GM18907 (cell line): Measurements from ENCODE around the gene IL1R1.
"Not testable (repeated sequence)": the region's sequence is repeated elsewhere in the genome, so short reads cannot be mapped to it uniquely, and the experiment has no call there.

Experiments
- ATAC-seq: cut with Tn5 transposase; IDR thresholded peaks from one replicate; pipeline ENCODE4 v1.9.1; 2021; ENCODE audit warnings: mild to moderate bottlenecking, moderate library complexity; ENCODE audit not compliant: unreplicated experiment

IL1R1 gene

DNA sequence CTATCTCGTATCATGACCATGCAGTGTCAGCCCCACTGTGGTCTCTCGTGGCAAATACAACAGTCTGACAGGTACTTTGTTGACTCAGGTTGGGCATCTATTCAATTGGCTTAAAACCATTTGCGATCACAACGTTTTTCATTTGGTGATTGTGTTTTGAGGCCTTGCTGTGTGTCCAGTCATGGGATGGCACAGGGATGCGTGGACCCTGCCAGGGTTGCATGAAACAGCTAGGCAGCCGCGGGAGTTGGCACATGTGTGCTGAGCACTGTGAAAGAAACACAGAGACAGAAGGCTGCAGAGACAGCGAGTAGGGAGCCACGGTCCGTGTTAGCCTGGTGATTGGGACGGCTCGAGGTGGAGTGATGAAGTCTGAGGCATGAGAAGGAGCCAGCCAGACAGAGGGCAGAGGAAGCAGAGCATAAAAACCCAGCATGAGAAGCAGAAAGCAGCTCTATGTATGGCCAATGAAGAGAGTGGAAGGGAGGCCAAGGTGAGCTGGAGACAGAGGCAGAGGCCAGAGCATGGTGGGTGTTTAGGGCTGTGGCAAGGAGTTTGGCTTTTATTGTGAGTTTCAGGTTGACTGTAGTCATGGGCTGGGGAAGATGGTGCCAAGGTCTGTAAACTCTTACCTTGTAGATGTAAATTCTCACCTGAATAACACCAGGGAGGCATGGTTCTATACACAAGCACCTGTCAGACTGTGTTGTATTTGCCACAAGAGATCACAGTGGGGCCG, 31.8 kb upstream of the IL1R1 start:
- ATAC-seq: no peak

DNA sequence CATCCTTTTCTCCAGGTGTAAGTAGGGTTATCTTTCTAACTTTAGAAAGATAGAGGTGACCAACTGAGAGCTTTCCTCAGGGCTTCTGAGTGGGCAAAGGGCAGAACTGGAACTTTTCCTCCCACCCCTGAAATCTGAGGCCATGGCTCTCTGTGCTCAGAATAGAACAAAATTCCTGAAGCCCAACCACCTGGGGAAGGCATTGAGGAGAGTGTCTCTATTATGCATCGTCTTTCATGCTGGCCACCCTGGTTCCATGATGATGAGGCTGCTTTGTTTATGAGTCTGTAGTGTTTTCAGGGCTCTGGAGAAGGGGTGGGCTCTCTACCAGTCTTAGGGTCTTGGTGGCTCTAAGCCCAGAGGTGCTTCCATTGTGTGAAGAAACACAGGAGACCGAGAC, 30.7 kb upstream of the IL1R1 start:
- no peak for ATAC-seq

DNA sequence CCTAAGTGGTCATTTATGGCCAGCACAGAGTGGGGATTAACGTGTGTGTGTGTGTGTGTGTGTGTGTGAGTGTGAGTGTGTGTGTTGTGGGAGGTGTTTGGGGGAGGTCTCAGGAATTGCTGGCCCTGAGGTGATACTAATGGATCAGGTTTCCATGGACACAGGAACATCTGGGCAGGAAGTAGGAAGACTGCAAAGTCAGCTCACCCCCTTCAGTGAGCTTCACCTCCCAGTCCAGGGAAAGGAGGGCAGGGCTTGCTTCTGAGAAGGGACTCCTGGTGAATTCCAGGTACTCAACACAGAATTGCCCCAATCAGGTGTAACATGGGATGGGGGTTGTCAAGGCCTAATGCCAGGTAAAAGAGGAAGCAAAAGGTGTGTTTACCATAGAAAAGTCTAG, 30.3 kb upstream of the IL1R1 start:
- ATAC-seq: no peak

DNA sequence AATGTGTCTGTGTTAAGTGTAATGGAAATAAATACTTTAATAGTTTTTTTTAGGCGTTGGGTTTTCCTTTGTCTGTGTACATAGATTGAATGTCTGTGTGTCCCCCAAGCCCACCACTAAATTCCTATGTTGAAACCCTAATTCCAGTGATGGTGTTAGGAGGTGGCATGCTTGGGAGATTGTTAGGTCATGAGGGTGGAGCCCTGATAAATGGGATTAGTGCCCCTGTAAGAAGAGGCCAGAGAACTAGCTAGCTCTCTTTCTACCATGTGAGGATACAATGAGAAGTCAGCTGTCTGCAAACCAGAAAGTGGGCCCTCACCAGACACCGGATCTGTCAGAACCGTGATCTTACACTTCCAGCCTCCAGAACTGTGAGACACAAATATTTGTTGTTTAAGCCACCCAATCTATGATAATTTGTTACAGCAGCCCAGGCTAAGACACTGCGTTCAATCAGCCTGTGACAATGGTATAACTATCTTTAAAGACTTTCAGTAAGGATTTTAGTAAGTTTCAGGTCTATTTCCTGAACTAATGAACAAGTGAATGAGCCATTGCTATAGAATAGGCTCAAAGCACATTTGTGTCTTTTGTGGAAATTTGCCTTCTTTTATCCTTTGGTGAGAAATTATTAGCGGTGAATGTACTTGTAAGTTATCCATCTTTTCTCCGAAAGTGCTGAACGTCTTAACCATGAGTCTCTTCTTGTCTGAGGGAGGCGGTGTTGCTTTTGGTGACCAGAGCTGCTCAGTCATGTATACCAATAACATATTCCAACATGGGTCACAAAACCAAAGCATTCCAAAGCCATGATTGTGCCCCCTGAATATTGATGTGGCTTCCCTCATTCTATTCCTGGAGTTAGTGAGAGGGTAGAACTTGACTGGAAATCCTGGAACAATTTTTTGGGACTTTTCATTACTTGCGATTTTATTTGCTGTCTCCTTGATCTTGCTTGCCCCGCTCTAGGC, 29.6 kb upstream of the IL1R1 start:
- no peak for ATAC-seq

DNA sequence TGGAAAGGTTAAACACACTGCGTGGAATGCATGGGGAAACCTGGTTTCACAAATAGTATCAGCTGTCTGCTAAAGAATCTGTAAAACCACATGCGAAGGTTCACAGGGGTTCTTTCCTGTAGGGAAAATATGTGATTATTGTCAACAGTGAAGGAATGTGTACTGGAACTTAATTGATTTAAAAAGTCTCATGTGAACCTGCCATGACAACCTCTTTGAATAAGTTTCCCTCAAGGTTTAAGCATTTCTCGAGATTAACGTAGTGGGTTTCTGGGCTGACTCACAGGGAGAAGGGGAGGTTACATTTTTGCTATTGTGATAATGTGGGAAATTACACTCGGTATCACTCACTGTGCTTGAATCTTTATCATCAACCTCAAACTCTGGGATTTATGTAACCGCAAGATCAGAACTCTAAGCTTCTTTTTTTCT, 28.2 kb upstream of the IL1R1 start:
- no peak for ATAC-seq

DNA sequence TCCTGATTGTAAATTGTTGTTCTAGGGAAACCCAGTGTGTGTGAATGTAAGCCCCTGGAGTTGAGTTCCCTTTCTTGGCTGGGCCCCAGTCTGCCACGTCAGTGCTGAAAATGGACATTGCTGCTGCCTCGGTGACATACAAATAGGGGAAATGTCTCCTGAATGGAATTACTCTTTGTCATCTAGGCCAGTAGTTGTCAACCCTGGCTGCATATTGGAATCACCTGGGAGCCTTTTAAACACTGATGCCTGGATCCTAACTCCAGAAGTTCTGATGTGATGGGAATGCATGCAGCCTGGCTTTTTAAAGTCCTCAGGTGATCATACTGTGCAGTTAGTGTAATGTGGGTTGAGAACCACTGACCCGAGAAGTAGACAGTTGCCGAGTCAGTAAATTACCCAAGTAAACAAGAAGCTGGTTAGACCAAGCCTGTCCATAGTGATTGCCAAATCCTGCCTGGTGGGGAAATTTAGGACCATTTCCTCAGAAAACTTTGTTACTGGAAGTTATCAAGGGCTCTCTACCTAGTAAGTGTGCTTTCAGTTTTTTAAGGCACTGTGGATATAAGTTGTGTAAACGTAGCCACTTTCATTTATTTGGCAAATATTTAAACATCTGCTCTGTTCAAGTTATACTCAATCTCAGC, 27.6 kb upstream of the IL1R1 start:
- no peak for ATAC-seq

DNA sequence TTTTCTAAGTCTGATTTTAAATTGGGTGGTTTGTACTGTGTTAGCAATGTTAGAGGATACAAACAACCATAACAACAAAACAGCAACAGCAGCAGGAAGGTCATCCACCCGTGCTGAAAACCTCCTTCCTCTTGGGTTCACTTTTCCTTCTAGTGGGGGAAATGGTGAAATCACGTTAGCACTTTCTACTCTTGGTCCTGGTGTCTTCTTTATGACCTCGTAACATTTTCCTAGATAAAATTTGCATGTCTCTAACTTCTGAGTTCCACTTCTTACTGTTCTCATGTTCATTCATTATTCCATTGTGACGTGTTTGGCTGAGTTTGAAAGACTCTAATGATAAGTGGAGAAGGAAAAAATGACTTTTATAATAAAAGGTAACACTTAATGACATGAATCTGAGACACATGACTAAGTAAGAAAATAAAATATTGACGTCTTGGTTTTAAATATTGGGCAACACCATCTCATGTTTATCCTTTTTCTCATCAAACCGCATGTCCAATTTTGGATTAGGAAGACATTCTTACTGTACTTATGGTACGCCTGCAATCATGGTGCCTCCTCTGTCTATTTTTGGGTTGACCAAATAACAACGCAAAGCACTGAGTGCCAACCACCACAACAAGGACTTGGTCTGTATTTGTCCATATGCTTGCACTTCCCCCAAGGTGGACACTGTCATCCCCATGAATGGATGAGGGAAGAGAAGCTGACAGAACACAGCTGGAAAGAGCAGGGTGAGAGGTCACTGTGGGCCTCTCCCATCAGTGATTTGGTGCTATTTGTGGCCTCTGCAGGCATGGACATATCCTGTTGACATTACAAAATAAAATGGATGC, 25.7 kb upstream of the IL1R1 start:
- ATAC-seq: no peak

DNA sequence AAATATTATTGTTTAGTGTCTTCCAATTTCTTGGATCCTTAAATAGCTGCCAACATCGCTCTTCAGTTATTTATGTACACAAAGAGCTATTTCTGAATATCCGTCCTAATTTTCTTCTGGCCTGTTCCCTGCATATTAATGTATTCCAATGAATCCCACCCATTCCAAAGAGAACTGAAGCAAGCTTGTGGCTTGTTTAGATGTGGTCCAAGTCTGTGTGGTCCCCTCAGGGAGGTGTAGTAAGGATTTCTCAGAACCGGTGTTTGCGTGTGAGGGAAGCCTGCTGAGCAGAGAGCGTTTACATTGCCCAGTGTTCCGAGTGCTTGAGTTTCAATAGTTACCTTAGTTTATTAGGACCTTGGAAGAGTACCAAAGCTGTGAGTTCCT, 25.1 kb upstream of the IL1R1 start:
- ATAC-seq: no peak

DNA sequence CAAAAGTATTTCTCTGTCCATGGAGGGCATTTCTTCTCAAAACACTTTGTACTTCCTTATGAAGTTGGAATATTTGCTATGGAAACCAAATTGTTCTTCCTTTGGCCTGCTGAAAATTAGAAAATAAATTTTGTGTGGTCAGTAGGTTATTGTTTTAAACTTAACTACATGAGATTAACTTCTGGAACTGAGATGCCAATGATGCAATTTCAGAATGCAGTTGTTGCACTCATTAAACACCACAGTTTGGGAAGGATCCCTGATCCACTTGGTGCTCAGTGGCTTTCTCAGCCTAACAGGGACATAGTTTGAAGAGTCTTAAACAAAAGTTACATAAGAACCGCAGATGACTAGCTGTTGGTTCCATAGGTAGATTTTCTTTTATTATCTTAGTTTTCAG, 23.3 kb upstream of the IL1R1 start:
- ATAC-seq: no peak

DNA sequence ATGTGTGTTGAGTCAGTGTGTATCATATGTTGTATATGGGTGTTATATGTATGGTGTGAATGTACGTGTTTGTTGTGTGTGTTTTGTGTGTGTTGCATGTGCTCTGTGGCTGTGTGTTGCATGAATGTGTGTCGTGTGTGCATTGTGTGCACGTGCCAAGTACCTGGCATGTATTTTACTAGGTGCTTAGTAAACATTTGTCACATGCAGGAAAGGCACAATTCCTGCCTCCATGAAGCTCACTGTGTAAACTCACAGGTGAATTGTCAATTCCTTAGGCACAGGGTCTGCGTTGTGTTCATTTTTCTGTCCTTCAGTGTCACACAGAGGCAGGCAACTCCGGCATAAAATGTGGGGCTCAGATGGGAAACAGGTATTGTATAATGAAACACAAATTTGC, 22.3 kb upstream of the IL1R1 start:
- ATAC-seq: no peak

DNA sequence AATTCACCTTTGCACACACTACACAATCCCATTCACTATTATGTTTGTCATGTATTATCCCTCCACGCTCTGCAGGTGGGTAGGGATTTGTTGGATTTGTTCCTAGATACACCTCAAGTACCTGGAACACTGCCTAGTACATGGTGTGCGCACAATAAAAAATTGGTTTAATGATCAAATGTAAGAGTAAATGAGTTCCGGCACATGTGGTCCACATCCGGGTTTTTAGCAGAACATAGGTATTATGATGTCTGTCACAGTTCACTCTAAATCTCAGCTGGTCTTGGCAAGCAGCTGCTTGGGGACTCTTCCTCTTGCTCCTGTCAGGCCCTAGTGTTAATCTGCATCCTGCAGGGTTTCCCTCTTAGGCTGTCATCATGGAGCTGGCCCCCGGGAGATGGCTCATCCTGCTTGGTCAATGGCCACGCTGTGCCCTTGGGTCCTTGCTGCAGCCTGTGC, 21.8 kb upstream of the IL1R1 start:
- ATAC-seq: no peak

DNA sequence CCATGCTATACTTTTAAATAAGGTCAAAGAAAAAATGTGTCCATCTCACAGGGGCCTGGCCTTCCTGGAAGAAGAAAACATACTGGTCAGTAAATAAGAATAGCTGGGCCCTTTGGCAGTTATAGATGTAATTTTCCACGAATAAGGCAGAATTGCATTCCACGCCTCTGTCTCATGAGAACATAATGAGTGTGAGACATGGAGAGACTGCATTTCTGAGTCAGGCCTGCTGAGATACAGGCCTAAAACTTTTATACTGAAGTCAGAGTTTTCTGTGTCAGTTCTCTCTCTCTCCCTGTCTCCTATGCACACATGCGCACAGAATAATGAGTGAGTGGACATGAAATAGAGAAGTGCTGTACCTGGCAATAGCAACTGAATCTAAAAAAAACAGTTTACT, 20.4 kb upstream of the IL1R1 start:
- ATAC-seq: no peak

DNA sequence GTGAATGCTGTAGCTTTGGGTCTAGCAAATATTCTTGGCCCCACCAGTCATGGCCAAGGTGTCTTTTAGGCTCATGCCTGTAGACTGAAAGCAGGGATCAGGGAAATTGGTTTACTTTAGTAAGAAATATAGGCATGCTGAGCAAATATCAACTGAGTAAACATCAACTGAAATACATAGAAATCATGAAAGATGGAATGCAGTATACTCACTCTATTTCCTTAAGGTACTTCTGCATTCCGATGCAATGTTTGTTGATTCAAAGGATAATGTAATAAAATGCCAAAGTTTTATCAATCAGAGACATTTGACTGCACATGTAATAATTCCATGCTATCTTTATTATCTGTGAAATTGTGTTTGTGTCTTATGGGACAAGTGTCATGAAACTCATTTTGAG, 19.6 kb upstream of the IL1R1 start:
- ATAC-seq: no peak

DNA sequence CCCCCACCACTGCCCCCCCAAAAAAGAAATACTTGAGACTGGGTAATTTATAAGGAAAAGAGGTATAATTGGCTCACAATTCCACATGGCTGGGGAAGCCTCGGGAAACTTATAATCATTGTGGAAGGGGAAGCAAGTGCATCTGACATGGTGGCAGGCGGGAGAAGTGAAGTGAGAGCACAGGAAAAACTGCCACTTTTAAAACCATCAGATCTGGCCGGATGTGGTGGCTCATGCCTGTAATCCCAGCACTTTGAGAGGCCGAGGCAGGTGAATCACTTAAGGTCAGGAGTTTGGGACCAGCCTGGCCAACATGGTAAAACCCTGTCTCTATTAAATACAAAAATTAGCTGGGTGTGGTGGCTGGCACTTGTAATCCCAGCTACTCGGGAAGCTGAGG, 18.1 kb upstream of the IL1R1 start:
- not testable (repeated sequence) for ATAC-seq

DNA sequence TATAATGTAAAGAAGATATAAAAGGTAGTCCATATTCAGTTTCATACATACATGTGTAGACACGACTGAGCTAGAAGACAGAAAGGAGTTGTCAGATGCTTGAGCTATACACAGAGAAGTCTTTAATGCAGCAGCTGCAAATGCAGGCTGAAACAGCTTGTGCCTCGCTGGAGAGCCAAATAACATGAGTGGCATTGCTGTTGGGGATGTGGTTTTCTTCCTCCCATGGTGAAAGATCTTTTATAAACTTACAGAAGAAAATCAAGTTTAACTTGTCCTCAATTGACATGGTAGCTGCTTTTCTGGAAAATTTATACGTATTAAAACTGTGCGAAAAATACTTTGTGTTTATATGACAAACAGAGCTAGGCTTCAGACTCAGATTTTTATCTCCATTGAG, 16.4 kb upstream of the IL1R1 start:
- no peak for ATAC-seq

DNA sequence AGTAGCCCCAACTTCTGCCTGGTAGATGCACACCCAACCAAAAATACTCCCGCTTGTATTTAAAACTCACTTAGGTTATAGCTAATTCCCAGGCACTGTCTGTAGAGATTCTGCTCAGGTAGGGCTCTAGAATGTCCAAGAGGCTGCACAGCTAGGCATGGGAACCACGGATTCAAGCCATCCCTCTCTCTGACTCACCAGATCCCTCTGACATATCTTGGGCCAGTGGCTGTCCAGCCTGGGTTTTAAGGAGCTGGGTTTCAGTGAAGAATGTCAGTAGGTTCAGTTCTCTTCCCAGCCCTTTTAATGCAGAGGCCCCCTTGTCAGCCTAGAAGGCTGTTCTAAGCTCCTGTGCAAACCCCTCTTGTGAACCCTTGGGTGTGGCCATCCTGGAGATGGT, 15.9 kb upstream of the IL1R1 start:
- no peak for ATAC-seq

DNA sequence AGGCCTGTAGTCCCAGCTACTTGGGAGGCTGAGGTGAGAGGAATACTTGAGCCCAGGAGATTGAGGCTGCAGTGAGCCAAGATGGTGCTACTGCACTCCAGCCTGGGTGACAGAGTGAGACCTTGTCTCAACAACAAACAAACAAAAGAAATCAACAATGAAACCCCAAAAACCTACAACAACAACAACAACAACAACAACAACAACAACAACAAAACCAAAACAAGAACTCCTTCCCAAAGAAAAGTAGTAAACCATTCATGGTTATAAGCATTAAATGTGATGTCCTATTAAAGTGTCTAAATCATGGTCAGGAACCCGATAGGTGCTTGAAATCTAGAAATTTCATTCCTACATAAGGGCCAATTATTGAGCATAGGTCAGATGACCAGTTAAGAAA, 13.5 kb upstream of the IL1R1 start:
- ATAC-seq: no peak

DNA sequence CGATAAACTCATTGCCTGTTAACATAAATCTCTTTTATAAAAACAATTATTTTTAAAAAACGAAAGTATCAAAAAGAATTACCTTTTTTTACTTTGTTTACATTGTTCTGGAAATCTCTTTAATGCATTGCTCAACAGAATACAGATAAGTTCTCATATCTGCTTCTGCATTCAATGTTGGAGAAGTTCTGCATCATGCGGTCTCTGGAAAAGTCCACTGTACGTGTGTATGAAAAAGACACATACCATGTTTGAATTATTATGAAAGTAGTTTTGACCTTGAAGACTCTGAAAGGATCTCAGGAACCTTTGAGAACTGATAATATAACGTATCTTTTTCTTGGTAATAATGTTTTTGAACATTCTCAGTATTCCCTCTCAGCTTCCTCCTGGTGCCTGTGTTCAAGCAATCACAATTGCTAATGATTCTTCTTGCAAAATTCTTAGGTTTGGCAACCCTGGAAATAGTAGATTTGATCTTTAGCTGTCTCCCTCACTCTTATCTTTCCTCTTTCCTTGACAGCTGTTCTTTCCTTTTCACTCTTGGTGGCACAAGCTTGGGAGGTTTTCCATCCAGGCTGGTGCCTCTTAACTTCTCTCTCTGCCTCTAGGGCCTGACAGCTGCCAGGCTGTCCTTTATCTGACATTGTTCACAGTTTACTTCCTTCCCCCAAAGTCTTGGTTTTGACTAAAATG, 12.4 kb upstream of the IL1R1 start:
- no peak for ATAC-seq

DNA sequence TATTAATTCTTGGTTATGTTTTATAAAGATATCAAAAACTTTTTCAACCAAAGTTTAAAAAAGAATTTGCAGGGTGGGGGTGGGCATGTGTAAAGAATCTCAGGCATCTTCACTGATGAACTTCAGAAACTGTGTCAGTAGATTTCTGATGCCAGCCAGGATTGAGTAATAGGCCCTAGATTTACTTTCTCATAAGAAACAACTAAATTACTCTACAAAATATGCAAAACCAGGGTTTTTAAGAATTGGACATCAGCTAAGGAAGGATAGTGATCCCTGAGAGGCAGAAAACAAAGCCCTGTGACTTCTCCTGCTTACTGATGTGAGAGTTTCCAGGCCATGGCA, 11.9 kb upstream of the IL1R1 start:
- ATAC-seq: no peak

DNA sequence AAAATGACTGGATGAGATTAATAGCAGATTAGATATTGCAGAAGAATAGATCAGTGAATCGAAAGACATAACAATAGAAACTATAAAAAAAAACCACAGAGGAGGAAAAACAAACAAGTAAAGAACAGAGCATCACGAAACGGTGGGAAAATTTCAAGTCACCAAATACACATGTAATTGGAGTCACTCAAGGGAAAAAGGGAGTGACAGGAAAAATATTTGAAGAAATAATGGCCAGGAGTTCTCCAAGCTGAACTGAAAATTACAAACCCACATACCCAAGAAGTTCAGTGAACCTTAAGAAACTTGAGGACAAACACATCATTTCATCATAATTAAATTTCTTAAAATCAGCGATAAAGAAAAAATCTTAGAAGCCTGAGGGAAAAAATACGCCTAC, 11.0 kb upstream of the IL1R1 start:
- no peak for ATAC-seq
